ENCODE results near the gene TRIM24.

- TF ChIP-seq CTCF (IDR thresholded peaks at IDR 0.05; ENCODE audit: poor library complexity) (no peak), EZH2 (IDR thresholded peaks at IDR 0.05; ENCODE audit: borderline replicate concordance) (no peak), EZH2phosphoT487 (IDR thresholded peaks at IDR 0.05; ENCODE audit: low read depth, severe bottlenecking, unreplicated experiment) (no peak)
Measured at GRCh38 chr7:138573741-138574140, 113.7 kb downstream of the TRIM24 start.

All from hepatocyte (in vitro differentiated cells).